CD4-positive, alpha-beta T cell treated with Interleukin-4 for 4 hours (primary cell): ENCODE measurements around the gene GPR37.

Experiments
- DNase-seq: peaks from one replicate; pipeline ENCODE4 v3.0.0-alpha.2; 2020

GPR37 gene

GRCh38 chr7:124765401-124766352 lies at the start of gene GPR37:
GPR37 (minus strand) TSS chr7:124765792; CDS start chr7:124764976, 816 bp downstream.
- DNase-seq = no peak

GRCh38 chr7:124813994-124814798 lies 48.6 kb upstream of the GPR37 start:
- DNase-seq = no peak

GRCh38 chr7:124812764-124813163 lies 47.2 kb upstream of the GPR37 start:
- no peak for DNase-seq

GRCh38 chr7:124811341-124811740 lies 45.7 kb upstream of the GPR37 start:
- no peak for DNase-seq

- DNase-seq = no peak
These were observed 45.0 kb upstream of the GPR37 start for GRCh38 chr7:124810605-124811004.

GRCh38 chr7:124808206-124808605 lies 42.6 kb upstream of the GPR37 start:
- DNase-seq = no peak

GRCh38 chr7:124801330-124801895 lies 35.8 kb upstream of the GPR37 start:
- no peak for DNase-seq

GRCh38 chr7:124800386-124800785 lies 34.8 kb upstream of the GPR37 start:
- no peak for DNase-seq

GRCh38 chr7:124799448-124799847 lies 33.9 kb upstream of the GPR37 start:
- no peak for DNase-seq

GRCh38 chr7:124796771-124797170 lies 31.2 kb upstream of the GPR37 start:
- DNase-seq = no peak

- no peak for DNase-seq
These were observed 27.1 kb upstream of the GPR37 start for GRCh38 chr7:124792696-124793095.

- DNase-seq = no peak
These were observed 26.4 kb upstream of the GPR37 start for GRCh38 chr7:124792002-124792401.

- DNase-seq = no peak
These were observed 25.8 kb upstream of the GPR37 start for GRCh38 chr7:124791426-124791825.

GRCh38 chr7:124790645-124791044 lies 25.1 kb upstream of the GPR37 start:
- no peak for DNase-seq

GRCh38 chr7:124785994-124786393 lies 20.4 kb upstream of the GPR37 start:
- DNase-seq = no peak

- DNase-seq = no peak
These were observed 19.6 kb upstream of the GPR37 start for GRCh38 chr7:124784879-124785818.

- no peak for DNase-seq
These were observed 17.7 kb upstream of the GPR37 start for GRCh38 chr7:124783271-124783670.

GRCh38 chr7:124781907-124782734 lies 16.5 kb upstream of the GPR37 start:
- no peak for DNase-seq

- no peak for DNase-seq
These were observed 15.8 kb upstream of the GPR37 start for GRCh38 chr7:124781418-124781817.

GRCh38 chr7:124780608-124781007 lies 15.0 kb upstream of the GPR37 start:
- no peak for DNase-seq

- DNase-seq = no peak
These were observed 14.5 kb upstream of the GPR37 start for GRCh38 chr7:124780056-124780455.
